CD4-positive, CD25-positive, alpha-beta regulatory T cell (primary cell): Measurements from ENCODE around the gene ZBTB48. TPM values are rescaled to one million over a fixed set of nuclear protein-coding genes. Genes with fewer than 3 reads are reported as not detected.

Source experiments
- ATAC-seq, 2 donors: fragments of 150-1000 bp; cut with Tn5 transposase; one replicate each; pipeline ENCODE4 v1.10.0; 2021; ENCODE audit warnings: low read depth in 2 of 2, moderate number of reproducible peaks in 2 of 2, moderate library complexity in 1 of 2
- DNase-seq, 3 donors: peaks; one replicate each; pipeline versions ENCODE4 v3.0.0 to v3.0.0-alpha.2; 2012 to 2022; ENCODE audit warnings: mixed read lengths in 1 of 3
- H3K27ac ChIP-seq: one replicate; pipeline ENCODE4 v1.7.0; 2013; ENCODE audit warnings: mild to moderate bottlenecking, low read length; ENCODE audit not compliant: insufficient read depth, poor library complexity, severe bottlenecking
- H3K27me3 ChIP-seq: one replicate; pipeline ENCODE4 v1.7.0; 2013; ENCODE audit warnings: low read length; ENCODE audit not compliant: control insufficient read depth, insufficient read depth
- H3K36me3 ChIP-seq: one replicate; pipeline ENCODE4 v1.7.0; 2013; ENCODE audit warnings: mild to moderate bottlenecking, low read length, moderate library complexity; ENCODE audit not compliant: control insufficient read depth, insufficient read depth
- H3K4me1 ChIP-seq: 2 replicates; pipeline ENCODE4 v1.7.0; 2013; ENCODE audit warnings: mild to moderate bottlenecking, low read length; ENCODE audit not compliant: insufficient read depth, control insufficient read depth, poor library complexity, severe bottlenecking
- H3K4me3 ChIP-seq: one replicate; pipeline ENCODE4 v1.7.0; 2013; ENCODE audit warnings: low read depth, mild to moderate bottlenecking, low read length, moderate library complexity
- H3K9me3 ChIP-seq, 2 experiments: 1 replicate in 1 of 2; 2 replicates in 1 of 2; pipeline ENCODE4 v1.7.0; 2013; ENCODE audit warnings: low read length in 2 of 2, mild to moderate bottlenecking in 1 of 2, moderate library complexity in 1 of 2; ENCODE audit not compliant: control insufficient read depth in 2 of 2
- H3K27ac Mint-ChIP-seq, 3 donors: one replicate each; pipeline ENCODE4 v1.8.0; 2020 to 2022; ENCODE audit warnings: mild to moderate bottlenecking in 3 of 3, mixed read lengths in 3 of 3, moderate library complexity in 2 of 3
- H3K27me3 Mint-ChIP-seq: one replicate; pipeline ENCODE4 v1.8.0; 2022; ENCODE audit warnings: mild to moderate bottlenecking, mixed read lengths
- H3K36me3 Mint-ChIP-seq: one replicate; pipeline ENCODE4 v1.8.0; 2020; ENCODE audit warnings: mixed read lengths
- H3K4me1 Mint-ChIP-seq, 4 donors: one replicate each; pipeline ENCODE4 v1.8.0; 2020 to 2022; ENCODE audit warnings: mixed read lengths in 4 of 4, mild to moderate bottlenecking in 1 of 4
- H3K4me3 Mint-ChIP-seq, 4 donors: one replicate each; pipeline ENCODE4 v1.8.0; 2020 to 2022; ENCODE audit warnings: mild to moderate bottlenecking in 4 of 4, mixed read lengths in 4 of 4, moderate library complexity in 3 of 4
- H3K9me3 Mint-ChIP-seq, 7 donors: one replicate each; pipeline ENCODE4 v1.8.0; 2020 to 2022; ENCODE audit warnings: mixed read lengths in 7 of 7, mild to moderate bottlenecking in 3 of 7, moderate library complexity in 2 of 7
- polyA plus RNA-seq, 4 donors: library from polyadenylated mRNA; unstranded; fragments of 300-500 nt; fragmentation: Illumina TruSeq; gene quantifications; one replicate each; pipeline ENCODE4 v1.2.3, GENCODE V29; 2021
- total RNA-seq: library from RNA; stranded (reverse); gene quantifications from one replicate; pipeline ENCODE4 v1.2.3, GENCODE V29; 2022

The ZBTB48 gene
- total and polyA plus RNA-seq, 5 donors from 2014 or later, result 18.6 to 41.8 (median 22.2) TPM

DNA sequence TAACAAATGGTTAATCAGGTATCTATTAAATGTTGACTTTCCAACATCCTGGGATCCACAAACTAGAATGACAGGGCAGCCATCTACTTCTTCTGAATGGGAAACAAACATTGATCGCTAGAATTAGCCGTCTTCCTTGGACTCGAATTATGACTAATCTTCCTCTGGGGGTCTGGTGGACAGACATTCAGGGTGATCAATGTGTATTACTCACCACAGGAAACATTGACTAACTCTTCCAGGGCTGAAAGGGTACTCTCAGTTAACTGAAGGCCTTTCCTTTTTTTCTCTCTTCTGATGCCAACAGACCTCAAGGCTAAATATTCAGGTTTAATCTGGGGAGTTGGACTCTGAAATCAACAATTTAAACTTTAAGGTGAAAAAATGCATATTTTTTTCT is 35.0 kb upstream of the ZBTB48 start:
- Mint-ChIP-seq H3K4me3 (peak overlapping the region; percentile 53 to 80 (median 68)), H3K27me3 (no peaks in the 10 kb centered on the region), H3K27ac (peak overlapping the region; percentile 91 to 100 (median 93)), H3K4me1 (peaks cover 0 to 38% (median 29%) of the 10 kb centered on the region in 4 donors), H3K9me3 (no peaks in the 10 kb centered on the region), H3K36me3 (peaks cover 42% of the 10 kb centered on the region)
- Histone ChIP-seq H3K27me3 (no peaks in the 10 kb centered on the region), H3K4me1 (peaks cover 34% of the 10 kb centered on the region), H3K9me3 (no peaks in the 10 kb centered on the region), H3K4me3 (peak overlapping the region; percentile 73), H3K36me3 (peaks cover 62% of the 10 kb centered on the region), H3K27ac (peak overlapping the region; percentile 68)
- peak in 1 of 3 donors; percentile 16 for DNase-seq
- ATAC-seq, result peak; percentile 29 to 43

GRCh38 chr1:6545276-6546112 is 34.3 kb upstream of the ZBTB48 start:
- no peaks in the 10 kb centered on the region for H3K9me3 ChIP-seq
- peak overlapping the region; percentile 34 to 80 (median 62) for H3K4me3 Mint-ChIP-seq
- H3K27ac ChIP-seq, result peak overlapping the region; percentile 68
- no peaks in the 10 kb centered on the region for H3K27me3 Mint-ChIP-seq
- peak overlapping the region; percentile 91 to 100 (median 93) for H3K27ac Mint-ChIP-seq
- no peaks in the 10 kb centered on the region for H3K9me3 Mint-ChIP-seq
- H3K4me1 Mint-ChIP-seq, result peaks cover 0 to 42% (median 30%) of the 10 kb centered on the region in 4 donors
- ATAC-seq (peak; percentile 83 to 93), DNase-seq (peak in 2 of 3 donors; percentile 46 to 66)
- peak overlapping the region; percentile 73 for H3K4me3 ChIP-seq
- H3K36me3 ChIP-seq, result peaks cover 64% of the 10 kb centered on the region
- H3K36me3 Mint-ChIP-seq, result peaks cover 45% of the 10 kb centered on the region
- H3K4me1 ChIP-seq, result peaks cover 34% of the 10 kb centered on the region
- H3K27me3 ChIP-seq, result no peaks in the 10 kb centered on the region

DNA sequence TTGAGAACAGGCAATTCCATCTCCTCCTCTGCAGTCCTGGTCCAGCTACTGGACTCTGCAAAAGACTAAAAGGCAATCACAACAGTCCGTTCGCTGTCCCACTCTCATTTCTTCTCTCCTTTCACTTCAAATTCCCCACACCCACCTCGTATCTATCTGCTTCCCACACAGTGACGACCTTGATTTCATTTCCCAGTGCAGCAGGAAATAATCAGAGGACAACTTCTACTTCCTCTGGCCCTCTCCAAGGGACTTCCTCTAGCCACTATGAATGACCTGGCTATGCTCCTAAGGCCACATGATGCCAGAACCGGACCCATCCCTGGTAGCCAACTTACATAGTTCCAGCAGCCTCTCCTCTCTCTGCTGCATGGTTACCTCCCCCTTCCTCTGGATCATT is 33.5 kb upstream of the ZBTB48 start:
- DNase-seq (no peak), ATAC-seq (no peak)
- Histone ChIP-seq H3K4me1 (peaks cover 38% of the 10 kb centered on the region), H3K27me3 (no peaks in the 10 kb centered on the region), H3K9me3 (no peaks in the 10 kb centered on the region), H3K4me3 (peak overlapping the region; percentile 73), H3K27ac (peak overlapping the region; percentile 68), H3K36me3 (peaks cover 59% of the 10 kb centered on the region)
- H3K4me1 Mint-ChIP-seq, result peaks cover 0 to 45% (median 30%) of the 10 kb centered on the region in 4 donors
- H3K4me3 Mint-ChIP-seq, result peak overlapping the region; percentile 34 to 80 (median 62)
- H3K9me3 Mint-ChIP-seq, result no peaks in the 10 kb centered on the region
- H3K27ac Mint-ChIP-seq, result peak overlapping the region; percentile 91 to 100 (median 93)
- H3K36me3 Mint-ChIP-seq, result peaks cover 45% of the 10 kb centered on the region
- H3K27me3 Mint-ChIP-seq, result no peaks in the 10 kb centered on the region

DNA sequence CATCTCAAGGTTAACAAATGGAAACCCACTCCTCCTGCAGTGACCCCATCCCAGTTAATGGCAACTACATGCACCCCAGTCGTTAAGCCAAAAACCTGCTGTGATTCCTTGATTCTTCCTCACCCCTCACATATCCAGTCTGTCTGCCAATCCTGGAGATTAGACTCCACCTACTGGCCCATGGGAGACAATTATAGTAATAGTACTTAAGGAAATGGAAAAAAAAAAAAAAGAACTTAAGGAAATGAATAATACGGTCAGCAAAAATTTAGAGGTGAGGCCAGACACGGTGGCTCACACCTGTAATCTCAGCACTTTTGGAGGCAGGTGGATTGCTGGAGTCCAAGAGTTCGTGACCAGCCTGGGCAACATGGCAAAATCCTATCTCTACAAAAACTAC is 32.5 kb upstream of the ZBTB48 start:
- Histone ChIP-seq H3K4me1 (peaks cover 38% of the 10 kb centered on the region), H3K36me3 (peaks cover 54% of the 10 kb centered on the region), H3K27ac (peak overlapping the region; percentile 68)

GRCh38 chr1:6554031-6554906 is 25.5 kb upstream of the ZBTB48 start, which contains the start of gene NOL9:
Gene NOL9 (minus strand): TSS chr1:6554513. CDS start chr1:6554502, 11 bp downstream.
- Mint-ChIP-seq H3K4me3 (peak within 1 kb of the TSS; percentile 80 to 87 (median 82)), H3K9me3 (no peaks in the 10 kb centered on the region), H3K4me1 (peaks cover 5 to 33% (median 10%) of the 10 kb centered on the region in 4 donors), H3K27me3 (peaks cover 11% of the 10 kb centered on the region), H3K36me3 (peaks cover 9% of the 10 kb centered on the region), H3K27ac (peak within 1 kb of the TSS; percentile 67 to 75 (median 74))
- H3K27me3 ChIP-seq, result no peaks in the 10 kb centered on the region
- no peaks in the 10 kb centered on the region for H3K9me3 ChIP-seq
- peak; percentile 92 to 94 (median 94) for DNase-seq
- peaks cover 13% of the 10 kb centered on the region for H3K36me3 ChIP-seq
- ATAC-seq, result peak; percentile 97 to 98
- peak within 1 kb of the TSS; percentile 67 for H3K27ac ChIP-seq
- H3K4me3 ChIP-seq, result peak within 1 kb of the TSS; percentile 77
- H3K4me1 ChIP-seq, result peaks cover 21% of the 10 kb centered on the region

More for the DNA sequence above, 32.5 kb upstream of the ZBTB48 start:
- Histone ChIP-seq H3K9me3 (no peaks in the 10 kb centered on the region), H3K27me3 (no peaks in the 10 kb centered on the region), H3K4me3 (no peak overlapping the region)
- Mint-ChIP-seq H3K4me1 (peaks cover 0 to 51% (median 31%) of the 10 kb centered on the region in 4 donors), H3K27ac (peak overlapping the region; percentile 91 to 100 (median 93)), H3K4me3 (peak overlapping the region in 3 of 4 donors; percentile 34 to 72 (median 53)), H3K36me3 (peaks cover 41% of the 10 kb centered on the region), H3K9me3 (no peaks in the 10 kb centered on the region), H3K27me3 (no peaks in the 10 kb centered on the region)
- DNase-seq (no peak), ATAC-seq (no peak)

GRCh38 chr1:6554907-6555778 is 24.7 kb upstream of the ZBTB48 start, which contains the start of gene TAS1R1:
Gene TAS1R1 (plus strand): TSS chr1:6555307. CDS start chr1:6555374, 67 bp downstream.
- Histone ChIP-seq H3K4me1 (peaks cover 21% of the 10 kb centered on the region), H3K9me3 (no peaks in the 10 kb centered on the region), H3K27ac (peak within 1 kb of the TSS; percentile 67), H3K4me3 (peak within 1 kb of the TSS; percentile 77), H3K27me3 (no peaks in the 10 kb centered on the region), H3K36me3 (peaks cover 6% of the 10 kb centered on the region)
- DNase-seq (no peak), ATAC-seq (no peak)
- Mint-ChIP-seq H3K4me1 (peaks cover 5 to 32% (median 10%) of the 10 kb centered on the region in 4 donors), H3K27ac (peak within 1 kb of the TSS; percentile 58 to 74 (median 67)), H3K4me3 (peak within 1 kb of the TSS; percentile 79 to 87 (median 82)), H3K9me3 (no peaks in the 10 kb centered on the region), H3K36me3 (peaks cover 3% of the 10 kb centered on the region), H3K27me3 (peaks cover 11% of the 10 kb centered on the region)
